GM12873 (cell line): ENCODE data around the gene CCDC89.

Source experiments
- TF ChIP-seq, protein P1 (sequence below): IDR thresholded peaks from 2 replicates; pipeline ENCODE4 v1.5.1; 2012; ENCODE audit warnings: low read depth, mild to moderate bottlenecking, moderate library complexity, low read length, control low read depth; ENCODE audit not compliant: insufficient read depth; ENCODE audit errors: missing control alignments

The CCDC89 gene

DNA sequence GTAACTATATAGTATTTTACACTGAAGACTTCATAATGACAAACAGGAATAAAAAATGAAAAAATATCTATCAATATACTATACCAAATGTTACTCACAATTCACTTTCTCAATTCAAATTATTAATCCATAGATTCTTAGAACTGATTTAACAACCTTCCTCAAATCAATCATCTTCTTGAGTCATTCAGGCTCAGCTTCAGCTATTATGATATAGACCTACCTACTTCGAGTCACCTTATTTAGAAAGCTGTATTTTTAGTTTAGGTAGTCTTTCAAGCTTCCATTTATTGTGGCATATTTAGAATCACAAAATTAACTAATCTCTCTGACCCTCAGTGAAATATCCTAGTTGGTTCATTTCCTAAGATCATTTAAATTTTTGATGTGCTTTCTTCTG lies 29.2 kb downstream of the CCDC89 start:
- TF ChIP-seq, protein P1, sequence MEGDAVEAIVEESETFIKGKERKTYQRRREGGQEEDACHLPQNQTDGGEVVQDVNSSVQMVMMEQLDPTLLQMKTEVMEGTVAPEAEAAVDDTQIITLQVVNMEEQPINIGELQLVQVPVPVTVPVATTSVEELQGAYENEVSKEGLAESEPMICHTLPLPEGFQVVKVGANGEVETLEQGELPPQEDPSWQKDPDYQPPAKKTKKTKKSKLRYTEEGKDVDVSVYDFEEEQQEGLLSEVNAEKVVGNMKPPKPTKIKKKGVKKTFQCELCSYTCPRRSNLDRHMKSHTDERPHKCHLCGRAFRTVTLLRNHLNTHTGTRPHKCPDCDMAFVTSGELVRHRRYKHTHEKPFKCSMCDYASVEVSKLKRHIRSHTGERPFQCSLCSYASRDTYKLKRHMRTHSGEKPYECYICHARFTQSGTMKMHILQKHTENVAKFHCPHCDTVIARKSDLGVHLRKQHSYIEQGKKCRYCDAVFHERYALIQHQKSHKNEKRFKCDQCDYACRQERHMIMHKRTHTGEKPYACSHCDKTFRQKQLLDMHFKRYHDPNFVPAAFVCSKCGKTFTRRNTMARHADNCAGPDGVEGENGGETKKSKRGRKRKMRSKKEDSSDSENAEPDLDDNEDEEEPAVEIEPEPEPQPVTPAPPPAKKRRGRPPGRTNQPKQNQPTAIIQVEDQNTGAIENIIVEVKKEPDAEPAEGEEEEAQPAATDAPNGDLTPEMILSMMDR: no peak

- TF ChIP-seq, protein P1: no peak
These were observed 33.1 kb downstream of the CCDC89 start for GRCh38 chr11:85652786-85653447.

GRCh38 chr11:85651118-85651517 lies 34.9 kb downstream of the CCDC89 start:
- TF ChIP-seq, protein P1: no peak

DNA sequence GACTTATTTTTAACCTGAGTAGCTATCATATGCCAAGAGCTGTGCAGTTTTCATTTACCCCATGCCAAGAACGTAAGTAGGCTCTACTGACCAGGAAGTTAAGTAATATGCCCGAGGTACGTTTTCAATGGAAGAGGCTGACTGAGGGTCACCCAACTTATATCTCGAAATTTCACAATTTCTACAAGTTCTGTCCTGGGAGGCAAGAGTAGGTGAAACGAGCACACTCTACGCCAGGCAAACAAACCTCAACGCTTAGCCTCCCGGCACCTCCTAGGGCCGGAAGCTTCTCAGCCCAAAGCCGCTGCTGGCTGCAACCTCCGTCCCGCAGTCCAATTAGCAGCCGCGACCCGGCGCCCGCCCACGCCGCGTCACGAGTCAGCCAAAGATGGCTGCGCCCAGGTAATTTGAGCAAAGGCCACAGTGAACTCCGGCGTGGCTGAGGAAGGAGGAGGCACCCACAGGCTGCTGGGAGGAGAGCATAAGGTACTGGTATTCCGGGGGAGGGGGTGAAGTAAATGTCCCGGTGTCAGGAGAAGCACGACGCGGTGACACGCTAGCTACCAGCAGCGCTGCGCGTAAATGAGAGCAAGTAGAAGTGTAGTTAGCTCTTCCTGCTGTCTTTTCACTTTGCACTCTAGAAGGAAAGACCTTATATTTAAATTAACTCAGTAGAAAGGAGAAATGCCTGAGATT lies 38.2 kb downstream of the CCDC89 start, which contains the start of gene TMEM126A:
TSS of gene TMEM126A (plus strand) at position 364 of the 696 bp plus-strand sequence. CDS start 2,289 bp downstream, outside the sequence.
- TF ChIP-seq, protein P1: no peak

DNA sequence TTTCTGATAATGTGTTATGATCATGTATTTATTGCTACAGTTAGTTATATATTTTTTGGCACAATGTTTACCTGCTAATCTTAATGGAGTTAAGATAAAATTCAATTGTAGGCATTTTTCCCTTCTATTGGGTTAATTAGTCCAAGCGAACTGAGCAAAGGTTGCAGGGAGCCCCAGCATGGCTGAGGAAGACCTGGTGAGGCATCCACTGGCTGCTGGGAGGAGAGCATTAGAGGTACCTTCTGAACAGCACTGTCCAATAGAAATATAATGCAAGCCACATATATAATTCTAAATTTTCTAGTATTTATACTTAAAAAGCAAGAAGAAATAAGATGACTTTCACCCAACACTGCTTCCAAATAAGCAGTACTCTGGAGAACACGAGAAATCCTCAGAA lies 38.9 kb downstream of the CCDC89 start:
- TF ChIP-seq, protein P1: no peak

DNA sequence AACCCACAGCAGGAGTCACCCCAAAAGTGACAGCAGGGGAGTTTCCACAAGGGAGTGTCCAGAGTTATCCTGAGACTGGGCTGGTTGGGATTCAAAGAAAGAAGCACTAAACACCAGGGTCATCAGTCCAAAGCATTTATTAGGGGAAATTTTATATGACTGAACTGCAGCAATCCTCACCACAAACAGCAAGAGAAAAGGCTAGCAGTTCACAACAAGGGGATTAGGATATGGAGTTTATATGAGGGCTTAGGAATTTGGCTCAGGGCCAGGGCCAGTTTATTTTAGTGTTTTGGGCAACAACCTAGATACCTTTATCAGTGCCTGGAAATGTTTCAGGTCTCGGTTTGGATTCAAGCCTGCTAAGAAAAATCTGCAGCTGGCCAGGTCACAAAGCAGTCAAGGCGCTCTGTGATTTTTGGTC lies 42.8 kb downstream of the CCDC89 start:
- TF ChIP-seq, protein P1: no peak

- TF ChIP-seq, protein P1: no peak
These were observed 51.2 kb downstream of the CCDC89 start for GRCh38 chr11:85634747-85635146.
